CD4-positive, alpha-beta T cell treated with Interferon alpha-2 for 1 hour (primary cell): ENCODE measurements around the gene MCTP1.
"Not testable (repeated sequence)": the region's sequence is repeated elsewhere in the genome, so short reads cannot be mapped to it uniquely, and the experiment has no call there.

Experiments used
- DNase-seq, 2 donors: peaks; one replicate each; pipeline ENCODE4 v3.0.0-alpha.2; 2020 to 2022

MCTP1 gene

DNA sequence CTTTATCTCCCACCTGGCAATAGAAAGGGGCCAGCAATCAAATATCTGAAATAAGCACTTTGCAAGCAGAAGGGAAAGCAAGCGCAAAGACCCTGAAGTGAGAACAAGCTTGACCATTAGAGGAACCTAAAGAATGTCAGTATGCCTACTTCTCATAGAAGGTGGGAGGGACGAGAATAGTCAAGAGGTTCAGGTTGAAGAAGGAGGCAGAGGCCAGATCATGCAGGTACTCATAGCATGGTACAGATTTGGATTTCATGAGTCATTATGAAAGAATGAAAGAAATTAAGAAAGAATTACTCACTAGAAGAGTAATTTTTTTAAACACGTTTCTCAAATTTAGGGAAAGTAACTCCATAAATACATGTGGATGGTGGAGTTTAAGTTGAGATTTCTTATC, 33.7 kb downstream of the MCTP1 start:
- DNase-seq = no peak

DNA sequence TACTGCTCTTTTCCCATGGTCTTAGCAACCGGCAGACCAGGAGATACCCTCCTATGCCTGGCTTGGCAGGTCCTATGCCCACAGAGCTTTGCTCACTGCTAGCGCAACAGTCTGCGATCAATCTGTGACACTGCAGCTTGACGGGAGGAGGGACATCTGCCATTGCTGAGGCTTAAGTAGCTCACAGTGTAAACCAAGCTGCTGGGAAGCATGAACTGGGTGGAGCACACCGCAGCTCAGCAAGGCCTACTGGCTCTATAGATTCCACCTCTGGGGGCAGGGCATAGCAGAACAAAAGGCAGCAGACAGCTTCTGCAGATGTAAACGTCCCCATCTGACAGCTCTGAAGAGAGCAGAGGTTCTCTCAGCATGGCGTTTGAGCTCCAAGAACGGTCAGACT, 40.4 kb downstream of the MCTP1 start:
- DNase-seq = no peak

DNA sequence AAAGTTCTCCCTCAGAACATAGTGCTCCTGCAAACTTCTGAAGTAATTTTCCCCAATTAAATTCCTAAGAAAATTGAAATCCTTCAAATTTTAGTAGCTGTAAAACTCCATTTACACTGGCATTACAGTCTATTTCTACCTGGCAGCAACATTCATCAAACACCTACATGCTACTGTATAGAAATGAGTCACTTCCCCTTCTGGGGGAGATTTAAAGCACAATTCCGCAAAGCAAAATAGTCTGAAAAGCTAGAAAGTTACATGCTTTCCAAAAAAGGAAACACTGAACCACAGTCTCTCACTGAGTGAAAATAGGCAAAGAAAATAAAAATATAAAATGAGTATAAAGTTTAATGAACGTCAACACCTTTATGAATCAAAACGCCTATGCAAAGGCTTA, 43.3 kb downstream of the MCTP1 start:
- no peak for DNase-seq

DNA sequence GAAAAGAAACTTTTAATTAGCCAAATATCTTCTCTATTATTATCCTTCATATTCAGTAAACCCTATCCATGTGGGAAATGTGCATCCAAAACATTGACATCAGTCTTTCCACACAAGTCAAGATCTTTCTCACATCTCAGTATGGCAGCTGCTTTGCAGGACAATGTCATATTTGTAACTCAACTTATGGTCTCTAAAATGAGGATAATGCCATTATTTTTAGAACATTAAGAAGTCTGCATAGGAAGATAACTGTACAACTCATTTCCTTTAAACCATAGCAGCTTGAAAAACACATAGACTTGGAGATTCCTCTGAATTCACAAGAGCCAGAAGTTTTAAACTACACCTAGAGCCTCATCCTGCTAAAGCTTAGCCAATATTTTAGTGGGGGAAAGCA, 43.7 kb downstream of the MCTP1 start:
- no peak for DNase-seq

DNA sequence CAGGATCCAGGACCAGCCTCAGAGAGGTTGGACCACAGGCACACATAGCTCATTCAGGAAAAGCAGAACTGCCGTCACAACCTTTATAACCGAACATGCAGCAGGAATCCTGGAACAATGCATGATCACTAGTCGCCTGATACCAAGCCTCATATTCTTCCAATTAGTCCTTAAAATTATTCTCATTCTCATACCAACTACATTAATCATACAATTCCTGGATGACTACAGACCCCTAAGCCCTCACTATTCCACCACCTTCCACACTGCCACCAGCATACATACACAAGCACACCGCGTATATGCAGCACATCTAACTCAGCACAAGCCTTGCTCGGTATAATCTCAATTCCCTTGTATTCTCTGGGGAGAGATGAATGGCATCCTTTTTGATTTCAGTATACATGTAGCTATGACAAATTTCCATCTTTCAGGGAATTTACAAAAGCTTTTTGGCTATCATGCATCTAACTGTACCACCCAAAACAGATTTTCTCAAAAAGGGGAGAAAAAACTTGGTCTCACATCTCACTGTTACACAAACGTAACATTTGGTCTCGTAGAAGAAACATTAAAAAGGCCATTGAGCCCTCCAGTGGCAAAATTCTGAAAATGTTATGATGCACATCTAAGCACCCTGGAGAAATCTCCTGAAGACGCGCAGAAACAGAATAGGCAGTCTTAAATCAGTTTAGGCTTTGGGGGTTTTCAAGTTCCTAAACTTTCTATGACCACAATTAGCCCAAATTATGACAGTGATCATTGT, 46.2 kb downstream of the MCTP1 start:
- DNase-seq = no peak

DNA sequence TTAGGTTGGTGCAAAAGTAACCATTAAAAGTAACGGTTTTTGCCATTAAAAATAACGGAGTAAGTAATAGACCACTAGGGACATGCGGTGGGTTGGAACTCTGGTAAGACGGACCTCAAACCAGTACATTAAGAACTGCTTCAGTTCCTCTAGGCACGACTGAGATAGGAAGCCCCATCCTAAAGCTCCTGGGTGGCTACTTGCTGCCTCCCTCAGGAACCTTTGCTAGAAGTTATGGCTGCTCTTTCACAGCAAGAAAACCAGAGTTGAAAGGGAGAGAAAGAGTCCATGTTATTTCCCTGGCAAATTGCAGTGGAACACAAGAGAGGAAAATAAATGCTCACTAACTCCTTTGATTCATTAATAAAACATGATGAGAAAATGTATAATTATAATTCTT, 47.6 kb downstream of the MCTP1 start:
- no peak for DNase-seq

DNA sequence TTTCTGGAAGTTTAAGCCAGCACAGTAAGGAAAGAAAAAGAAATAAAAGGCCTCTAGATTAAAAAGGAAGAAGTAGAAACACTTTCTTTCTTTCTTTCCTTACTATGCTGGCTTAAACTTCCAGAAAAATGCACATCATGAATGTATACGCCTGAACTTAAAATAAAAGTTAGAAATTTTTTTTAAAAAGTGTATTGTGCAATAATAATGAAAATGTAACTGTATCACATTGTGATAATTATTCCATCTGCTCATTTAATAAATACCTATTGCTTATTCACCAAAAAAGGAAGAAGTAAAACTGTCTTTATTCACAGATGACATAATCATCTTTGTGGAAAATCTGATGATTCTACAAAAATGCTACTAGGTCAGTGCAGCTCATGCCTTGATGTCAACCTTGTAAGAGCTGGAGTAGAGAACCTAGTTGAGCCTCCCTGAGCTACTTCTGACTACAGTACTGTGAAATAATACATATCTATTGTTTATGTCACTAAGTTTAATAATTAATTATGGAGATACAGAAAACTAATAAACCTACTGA, 49.4 kb downstream of the MCTP1 start:
- no peak for DNase-seq

DNA sequence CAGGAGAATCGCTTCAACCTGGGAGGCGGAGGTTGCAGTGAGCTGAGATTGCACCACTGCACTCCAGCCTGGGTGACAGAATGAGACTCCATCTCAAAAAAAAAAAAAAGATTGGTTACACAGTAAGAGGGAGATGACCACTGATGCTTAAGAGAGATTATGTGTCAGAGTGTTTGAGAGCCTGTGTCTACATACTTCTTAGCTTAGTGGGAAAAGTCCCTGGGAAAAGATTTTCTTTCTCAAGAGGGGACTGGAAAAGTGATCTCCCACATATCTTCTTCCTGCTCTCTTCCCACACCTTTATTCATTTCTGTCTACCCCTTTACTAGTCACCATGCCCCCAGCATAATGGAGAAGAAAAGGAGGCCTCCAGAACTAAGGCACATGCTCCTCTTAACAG, 55.2 kb downstream of the MCTP1 start:
- DNase-seq = no peak

DNA sequence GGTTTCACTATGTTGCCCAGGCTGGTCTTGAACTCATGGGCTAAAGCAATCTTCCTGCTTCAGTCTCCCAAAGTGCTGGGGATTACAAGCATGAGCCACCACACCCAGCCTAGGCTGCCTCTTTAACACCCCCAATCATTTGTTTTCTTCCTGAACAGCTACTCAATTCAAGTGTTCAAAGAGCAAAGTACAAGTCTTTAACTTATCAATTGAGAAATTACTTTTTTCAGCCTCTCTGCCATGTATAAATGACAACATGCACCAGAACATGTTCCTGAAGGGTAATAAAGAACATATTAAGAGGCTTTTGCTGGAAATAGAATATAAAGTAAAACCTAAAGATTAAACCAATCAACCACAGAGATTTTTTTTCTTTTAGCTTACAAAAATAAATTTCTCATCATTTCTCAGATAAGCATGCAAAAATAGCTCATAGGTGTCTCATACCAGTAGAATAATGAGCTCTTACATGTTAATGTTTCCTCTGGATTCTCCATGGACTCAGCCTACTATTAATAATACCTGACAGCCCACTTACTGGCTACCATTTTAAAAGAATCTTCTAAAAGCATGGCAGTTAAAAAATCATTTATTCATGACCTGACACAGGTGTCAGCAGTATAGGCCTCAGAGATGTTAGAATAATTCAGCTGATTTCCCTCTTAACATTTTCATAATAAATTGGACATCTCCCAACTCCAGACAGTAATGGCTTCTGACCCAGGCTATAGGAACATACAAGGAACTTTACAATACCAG, 60.0 kb downstream of the MCTP1 start:
- no peak for DNase-seq

DNA sequence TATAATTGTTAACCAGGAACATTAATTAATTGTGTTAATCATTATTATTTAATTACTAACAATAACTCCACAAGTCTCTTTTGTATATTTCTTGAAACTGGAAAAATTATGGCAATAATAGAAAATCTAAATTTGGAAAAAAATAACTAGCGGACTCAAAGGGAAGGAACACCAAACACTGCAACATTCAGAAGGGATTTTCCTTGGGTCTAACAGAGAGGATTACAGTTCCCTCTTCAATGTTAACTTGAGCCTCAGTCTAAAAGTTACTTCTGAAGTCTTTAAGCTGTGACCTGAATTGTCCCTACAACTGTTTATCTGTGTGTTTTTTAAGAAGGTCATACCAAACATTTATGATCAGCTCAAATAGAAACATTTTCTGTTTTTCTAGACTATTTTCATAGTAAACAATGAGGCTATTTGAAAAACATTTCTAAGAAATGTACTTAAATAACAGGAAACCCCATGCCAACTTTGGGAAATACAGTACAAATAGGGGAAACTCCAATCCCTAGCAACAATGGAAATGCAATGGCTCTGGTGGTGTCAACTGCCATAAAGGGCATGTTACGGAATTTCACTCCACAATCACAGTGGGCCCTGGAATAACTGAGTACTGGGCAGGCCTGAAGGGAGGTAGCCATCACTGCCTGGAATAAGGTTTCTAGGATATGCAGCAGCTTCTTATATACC, 61.2 kb downstream of the MCTP1 start:
- DNase-seq = no peak

DNA sequence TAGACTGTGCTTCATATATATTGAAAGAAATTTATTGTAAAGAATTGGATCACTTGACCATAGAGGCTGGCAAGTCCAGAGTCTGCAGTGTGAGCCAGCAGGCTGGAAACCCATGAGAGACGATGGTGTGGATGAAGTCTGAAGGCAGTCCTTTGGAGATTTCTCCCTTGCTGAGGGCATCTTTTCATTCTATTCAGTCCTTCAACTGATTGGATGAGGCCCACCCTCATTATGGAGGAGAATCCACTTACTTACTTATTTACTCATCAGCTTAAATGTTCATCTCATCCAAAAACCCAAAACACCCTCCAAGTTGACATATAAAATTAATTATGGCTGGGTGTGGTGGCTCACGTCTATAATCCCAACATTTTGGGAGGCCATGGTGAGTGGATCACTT, 62.1 kb downstream of the MCTP1 start:
- DNase-seq = no peak

DNA sequence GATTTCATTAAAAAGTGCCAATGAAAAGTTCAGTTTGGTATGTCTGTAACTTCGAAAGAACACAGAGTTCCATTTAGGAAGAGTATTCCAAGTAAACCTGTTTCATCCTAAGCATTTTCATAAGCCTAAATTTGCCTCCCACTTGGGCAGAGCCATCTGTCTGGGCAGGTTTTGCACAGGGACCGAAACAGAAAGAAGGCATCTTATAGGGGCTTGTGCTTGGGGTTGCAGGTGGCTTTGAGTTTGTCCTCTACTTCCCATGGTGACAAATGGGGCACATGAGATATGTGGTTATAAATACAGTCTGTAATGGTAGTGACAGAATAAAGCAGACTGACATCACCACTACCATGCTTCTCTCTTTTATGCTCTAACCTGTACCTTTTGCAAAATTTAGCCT, 63.7 kb downstream of the MCTP1 start:
- no peak for DNase-seq

DNA sequence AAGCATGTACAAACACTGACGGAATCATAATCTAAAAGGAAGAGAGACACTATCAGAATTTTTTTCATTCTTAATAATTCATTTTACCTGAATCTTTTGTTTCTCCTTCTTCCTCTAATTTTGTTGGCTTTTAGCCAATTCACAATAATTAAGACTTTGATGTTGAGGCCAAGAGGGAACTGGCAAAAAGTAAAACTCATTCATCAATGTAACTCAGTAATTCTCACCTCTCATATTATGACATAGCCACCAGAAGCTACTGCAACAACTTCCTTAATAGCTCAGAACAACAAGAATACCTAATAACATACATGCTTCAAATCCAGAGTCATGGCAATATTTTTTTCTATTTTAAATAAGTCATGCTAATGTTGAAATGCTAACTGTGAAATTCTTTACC, 64.5 kb downstream of the MCTP1 start:
- DNase-seq = no peak

DNA sequence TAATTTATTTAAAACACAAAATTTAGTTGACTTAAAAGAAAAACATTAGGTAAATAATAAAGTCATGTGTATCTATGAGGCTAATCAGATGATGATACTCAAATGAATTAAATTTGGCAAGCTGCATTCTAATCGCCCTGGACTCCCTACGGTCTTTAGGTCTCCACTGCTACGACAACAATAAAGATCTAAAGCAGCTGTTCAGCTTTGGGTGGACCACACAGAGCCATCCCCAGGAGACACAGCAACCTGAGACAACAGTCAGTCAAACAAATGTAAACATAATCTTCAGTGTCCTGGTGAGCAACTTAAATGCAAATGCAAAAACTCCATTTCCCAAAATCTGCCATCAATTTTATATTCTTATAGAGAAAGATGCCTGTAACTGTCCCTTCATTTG, 65.5 kb downstream of the MCTP1 start:
- DNase-seq = no peak

DNA sequence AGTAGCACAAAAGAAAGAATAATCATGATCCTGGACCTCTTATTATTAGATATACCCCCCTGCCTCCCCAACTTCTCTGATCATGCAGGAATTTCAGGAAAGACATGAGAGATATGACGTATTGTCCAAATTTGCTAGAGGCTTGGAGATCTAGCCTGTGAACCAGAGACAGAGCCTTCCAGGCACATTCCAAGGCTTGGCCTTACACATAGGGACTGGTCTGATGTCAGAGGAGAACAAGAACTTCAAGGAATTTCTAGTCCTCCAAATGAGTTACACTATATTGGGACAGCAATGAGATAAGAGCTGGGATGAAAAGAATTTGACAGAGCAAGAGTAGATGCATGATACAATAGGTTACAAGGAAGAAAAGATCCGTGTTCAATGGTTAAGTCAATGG, 67.0 kb downstream of the MCTP1 start:
- no peak for DNase-seq

DNA sequence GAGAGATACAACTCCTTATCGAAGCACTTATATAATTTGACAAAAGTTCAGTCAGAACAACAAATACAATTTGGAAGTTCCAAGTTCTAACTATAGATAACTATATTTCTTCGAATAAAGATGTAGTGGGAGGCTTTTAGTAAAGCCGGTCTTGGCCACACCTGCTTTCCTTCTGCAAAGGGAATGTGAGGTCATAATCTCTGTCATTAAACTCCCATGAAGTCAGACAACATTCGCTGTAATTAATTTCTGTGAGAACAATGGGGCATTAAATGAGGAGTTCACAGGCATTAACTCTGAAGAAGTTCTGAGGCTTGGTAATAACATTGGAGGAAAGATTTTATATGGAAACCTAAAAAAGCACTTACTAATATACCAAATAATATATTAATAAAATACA, 67.5 kb downstream of the MCTP1 start:
- DNase-seq = no peak

DNA sequence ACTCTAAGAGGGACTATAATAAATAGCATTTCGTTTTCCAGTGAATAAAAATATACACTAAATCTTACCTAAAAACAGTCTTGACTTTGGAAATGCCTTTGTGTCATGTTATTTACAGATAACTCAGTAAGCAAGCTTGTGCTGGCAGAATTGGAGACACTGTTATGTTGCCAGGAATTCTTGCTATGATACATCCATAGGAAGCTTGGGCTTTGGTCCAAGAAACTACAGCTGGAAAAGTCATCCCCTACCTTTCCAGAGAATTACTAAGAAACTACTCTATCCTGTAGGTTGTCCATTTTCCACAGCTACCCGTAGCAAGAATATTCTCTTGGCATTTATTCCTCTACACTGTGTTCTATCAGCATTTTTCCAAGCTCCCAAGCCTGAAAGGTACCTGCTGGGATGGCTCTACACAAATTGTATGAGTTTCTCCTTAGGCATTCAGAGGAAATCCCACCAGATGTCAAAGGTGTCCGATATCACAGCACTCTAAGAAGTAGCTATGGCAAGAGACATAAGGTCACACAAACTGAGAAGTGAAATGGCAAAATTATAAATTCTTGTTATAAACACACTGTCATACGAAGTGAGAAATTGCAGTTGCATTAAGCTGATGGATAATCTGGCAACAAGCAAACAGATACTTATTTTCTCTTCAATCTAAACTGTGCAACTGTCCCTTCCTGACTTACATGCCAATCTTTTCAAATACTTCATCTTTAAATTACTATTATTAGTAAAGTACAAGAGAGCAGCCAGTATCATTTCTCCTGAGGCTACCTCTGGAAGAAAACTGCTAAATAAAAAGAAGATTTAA, 68.5 kb downstream of the MCTP1 start:
- DNase-seq = no peak

DNA sequence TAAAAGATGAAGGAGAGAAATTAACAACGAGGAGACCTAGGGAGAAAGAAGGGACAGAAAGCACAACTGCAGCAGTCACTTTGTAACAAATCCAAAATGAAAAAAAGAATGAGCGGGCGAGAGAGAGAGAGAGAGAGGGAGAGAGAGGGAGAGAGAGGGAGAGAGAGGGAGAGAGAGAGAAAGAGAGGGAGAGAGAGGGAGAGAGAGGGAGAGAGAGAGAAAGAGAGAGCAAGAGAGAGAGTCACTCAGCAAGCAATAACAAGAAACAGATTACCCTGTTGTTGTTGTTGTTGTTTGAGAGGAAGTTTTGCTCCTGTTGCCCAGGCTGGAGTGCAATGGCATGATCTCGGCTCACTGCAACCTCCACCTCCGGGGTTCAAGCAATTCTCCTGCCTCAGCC, 77.1 kb downstream of the MCTP1 start:
- DNase-seq = not testable (repeated sequence)

DNA sequence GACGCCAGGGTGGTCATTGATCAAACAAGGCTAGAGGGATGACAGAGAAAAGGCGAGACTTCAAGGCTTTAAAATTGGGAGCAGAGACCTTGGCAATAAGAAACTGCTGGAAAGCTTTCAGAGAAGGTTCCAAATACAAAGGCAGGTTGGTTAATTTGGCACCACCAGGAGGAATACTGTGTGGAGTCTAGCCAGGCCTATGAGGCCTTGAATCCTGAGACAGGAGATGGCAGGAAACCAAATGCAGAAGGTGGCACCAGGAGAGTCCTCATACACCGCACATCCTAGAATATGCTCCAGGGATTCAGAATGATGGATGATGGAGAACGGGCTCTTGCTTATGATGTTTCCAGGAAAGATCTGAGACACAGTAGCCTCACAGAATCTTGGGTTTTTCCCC, 90.0 kb downstream of the MCTP1 start:
- no peak for DNase-seq

DNA sequence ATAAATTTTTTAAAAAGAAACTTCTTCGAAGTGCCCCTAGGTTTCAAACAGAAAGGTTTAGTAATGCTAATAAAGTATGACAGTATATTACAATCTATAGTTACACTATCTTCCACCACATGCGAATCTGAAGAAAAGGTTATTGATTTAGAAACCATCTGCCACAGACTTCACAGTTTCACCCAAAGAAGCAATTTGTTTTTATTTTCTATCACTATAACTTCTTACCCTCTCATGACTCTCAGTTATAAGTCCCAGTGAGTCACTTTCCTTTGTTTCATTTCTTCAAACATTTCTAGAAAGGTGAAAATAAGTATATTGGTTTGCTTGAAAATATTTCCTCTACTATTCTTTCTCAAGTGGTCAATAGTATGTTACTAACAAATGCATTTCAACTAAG, 93.6 kb downstream of the MCTP1 start:
- DNase-seq = no peak

DNA sequence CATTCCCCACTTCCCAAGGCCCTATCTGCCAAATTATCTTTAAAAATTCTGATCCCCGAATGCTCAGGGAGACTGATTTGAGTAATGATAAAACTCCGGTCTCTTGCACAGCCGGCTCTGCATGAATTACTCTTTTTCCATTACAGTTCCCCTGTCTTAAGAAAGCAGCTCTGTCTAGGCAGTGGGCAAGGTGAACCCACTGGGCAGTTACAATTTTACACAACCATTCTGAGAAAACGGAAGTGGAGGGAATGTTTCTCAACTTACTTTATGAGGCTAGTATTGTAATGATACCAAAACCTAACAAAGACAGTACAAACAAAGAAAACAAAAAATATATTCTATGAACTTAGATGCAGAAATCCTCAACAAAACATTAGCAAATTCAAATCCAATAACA, 100.0 kb downstream of the MCTP1 start:
- DNase-seq = no peak

DNA sequence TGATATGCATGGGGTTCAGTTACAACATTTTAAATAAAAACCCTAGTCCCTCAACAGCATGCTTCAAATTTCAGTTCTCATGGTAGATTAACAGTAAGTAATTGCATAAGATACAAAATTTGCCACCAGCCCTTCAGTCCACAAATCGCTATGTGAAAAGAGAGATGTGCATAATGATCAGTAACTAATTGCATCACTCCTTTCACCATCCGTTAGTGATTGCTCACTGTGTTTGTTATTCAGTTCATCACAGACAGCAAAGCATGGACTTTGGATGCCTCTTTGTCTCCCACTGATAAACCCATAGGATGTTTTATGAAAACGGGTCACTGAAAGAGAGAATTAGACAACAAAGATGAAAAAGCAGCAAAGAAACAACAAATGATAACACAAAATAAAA, 103.2 kb downstream of the MCTP1 start:
- DNase-seq = no peak
